SK-N-SH (cell line): Measurements from ENCODE around the gene AKAP6. TPM values are rescaled to one million over a fixed set of nuclear protein-coding genes. Genes with fewer than 3 reads are reported as not detected.

ENCODE experiments used
- CTCF ChIA-PET: fragments of 300-600, 350-600 bp; formaldehyde crosslinking; extraction: SDS; loops from one replicate; lab custom pipeline; 2021; lab: Yijun Ruan, JAX
- POLR2A ChIA-PET: fragments of 350-600 bp; sonication (Branson Sonifier 250); formaldehyde crosslinking; extraction: SDS; loops from one replicate; lab custom pipeline; 2020; ENCODE audit warnings: antibody characterized with exemption, inconsistent platforms; lab: Yijun Ruan, JAX
- DNase-seq: peaks from one replicate; pipeline ENCODE4 v3.0.0; 2012
- H2AFZ ChIP-seq: fragments of 200-600 bp; sonication (generic); 2 replicates; pipeline ENCODE4 v1.8.1; 2016; ENCODE audit warnings: antibody characterized with exemption, mild to moderate bottlenecking, low read depth
- H3F3A ChIP-seq: fragments of 200-600 bp; sonication (generic); replicated peaks from 2 replicates; pipeline ENCODE3; 2016; ENCODE audit warnings: antibody characterized with exemption, mild to moderate bottlenecking; ENCODE audit not compliant: insufficient read depth
- H3K27ac ChIP-seq, 2 experiments: fragments of 200-500 bp in 1 of 2; fragments of 200-600 bp in 1 of 2; sonication (Bioruptor generic) in 1 of 2; sonication (generic), shearing (Covaris generic) in 1 of 2; 2 replicates each; pipeline versions ENCODE4 v1.5.1 to v1.6.1; 2014 to 2016; ENCODE audit warnings: low read depth in 2 of 2, inconsistent platforms in 1 of 2, low read length in 1 of 2, mild to moderate bottlenecking in 1 of 2, mixed read lengths in 1 of 2
- H3K27me3 ChIP-seq: fragments of 200-600 bp; sonication (generic), shearing (Covaris generic); 2 replicates; pipeline ENCODE4 v1.6.1; 2016; ENCODE audit warnings: mixed run types; ENCODE audit not compliant: insufficient read depth
- H3K36me3 ChIP-seq, 2 experiments: fragments of 200-500 bp in 1 of 2; fragments of 200-600 bp in 1 of 2; sonication (Bioruptor generic) in 1 of 2; sonication (generic) in 1 of 2; replicated peaks in 1 of 2; 2 replicates each; pipeline versions ENCODE3 to v1.5.1; 2014 to 2016; ENCODE audit warnings: low read length in 1 of 2, mild to moderate bottlenecking in 1 of 2; ENCODE audit not compliant: insufficient read depth in 2 of 2, control insufficient read depth in 1 of 2
- H3K4me1 ChIP-seq, 2 experiments: fragments of 200-500 bp in 1 of 2; fragments of 200-600 bp in 1 of 2; sonication (Bioruptor generic) in 1 of 2; sonication (generic), shearing (Covaris generic) in 1 of 2; 2 replicates each; pipeline versions ENCODE4 v1.5.1 to v1.6.1; 2014 to 2016; ENCODE audit warnings: low read depth in 1 of 2, low read length in 1 of 2, mixed run types in 1 of 2; ENCODE audit not compliant: insufficient read depth in 2 of 2, control insufficient read depth in 1 of 2
- H3K4me2 ChIP-seq: fragments of 200-600 bp; sonication (generic), shearing (Covaris generic); 2 replicates; pipeline ENCODE4 v1.6.1; 2017; ENCODE audit warnings: mixed run types
- H3K4me3 ChIP-seq, 2 experiments: fragments of 200-500 bp in 1 of 2; fragments of 200-600 bp in 1 of 2; sonication (Bioruptor generic) in 1 of 2; sonication (generic), shearing (Covaris generic) in 1 of 2; 2 replicates each; pipeline versions ENCODE4 v1.5.1 to v1.8.1; 2014 to 2016; ENCODE audit warnings: low read depth in 2 of 2, inconsistent platforms in 1 of 2, low read length in 1 of 2, mild to moderate bottlenecking in 1 of 2, mixed read lengths in 1 of 2, moderate library complexity in 1 of 2
- H3K79me2 ChIP-seq: fragments of 200-600 bp; sonication (generic); 2 replicates; pipeline ENCODE4 v1.8.1; 2017; ENCODE audit warnings: mild to moderate bottlenecking; ENCODE audit not compliant: insufficient read depth
- H3K9ac ChIP-seq: fragments of 200-600 bp; sonication (generic); 2 replicates; pipeline ENCODE4 v1.6.1; 2017; ENCODE audit warnings: mixed run types
- H3K9me2 ChIP-seq: fragments of 200-600 bp; sonication (generic); 2 replicates; pipeline ENCODE4 v1.6.1; 2017; ENCODE audit warnings: mixed run types
- H3K9me3 ChIP-seq: fragments of 200-600 bp; sonication (generic); 2 replicates; pipeline ENCODE4 v1.6.1; 2017; ENCODE audit warnings: mixed run types, mild to moderate bottlenecking, moderate library complexity
- H4K20me1 ChIP-seq: fragments of 200-600 bp; sonication (generic); 2 replicates; pipeline ENCODE4 v1.6.1; 2017; ENCODE audit warnings: mild to moderate bottlenecking, mixed run types; ENCODE audit not compliant: insufficient read depth
- CHD2 ChIP-seq: fragments of 150-350 bp; IDR thresholded peaks from 2 replicates; pipeline ENCODE4 v1.6.1; 2018; ENCODE audit warnings: low read length; ENCODE audit not compliant: partially characterized antibody
- EP300 ChIP-seq, 2 experiments: IDR thresholded peaks; 2 replicates each; pipeline versions ENCODE4 v1.4.0 to v1.6.1; 2012; ENCODE audit warnings: borderline replicate concordance in 1 of 2, low read depth in 1 of 2, low read length in 1 of 2
- FOSL2 ChIP-seq: IDR thresholded peaks from 2 replicates; pipeline ENCODE4 v1.4.0; 2012; ENCODE audit warnings: low read depth, mild to moderate bottlenecking, moderate library complexity, borderline replicate concordance
- FOXM1 ChIP-seq: IDR thresholded peaks from 2 replicates; pipeline ENCODE4 v1.4.0; 2012; ENCODE audit warnings: low read depth, mild to moderate bottlenecking
- GABPA ChIP-seq: IDR thresholded peaks from 2 replicates; pipeline ENCODE4 v1.4.0; 2012; ENCODE audit warnings: low read depth, mild to moderate bottlenecking
- GATA2 ChIP-seq: sonication (generic); formaldehyde crosslinking; IDR thresholded peaks from 2 replicates; pipeline ENCODE4 v1.5.0; 2020; ENCODE audit warnings: mild to moderate bottlenecking, missing genetic modification reagents
- POLR2AphosphoS5 ChIP-seq: IDR thresholded peaks from 2 replicates; pipeline ENCODE4 v1.6.1; 2012; ENCODE audit warnings: low read depth, low read length
- RCOR1 ChIP-seq: fragments of 150-350 bp; IDR thresholded peaks from 2 replicates; pipeline ENCODE4 v1.6.1; 2017; ENCODE audit warnings: antibody characterized with exemption, low read length
- RFX5 ChIP-seq: IDR thresholded peaks from 2 replicates; pipeline ENCODE4 v1.6.1; 2012; ENCODE audit warnings: mild to moderate bottlenecking, improper control_type of control experiment, low read length
- TAF1 ChIP-seq: IDR thresholded peaks from 2 replicates; pipeline ENCODE4 v1.6.1; 2012; ENCODE audit warnings: low read depth, mild to moderate bottlenecking, low read length, moderate library complexity, borderline replicate concordance
- WGBS: methylation state at CpG from one replicate; pipeline ENCODE4 v1.1.6; 2017; ENCODE audit warnings: low lambda C conversion rate; 5-methylcytosine and 5-hydroxymethylcytosine counted together
- polyA plus RNA-seq, 3 experiments: library from polyadenylated mRNA; depleted of rRNA; stranded (reverse); fragments of >200 nt; gene quantifications; 2 replicates each; pipeline ENCODE4 v1.2.3, GENCODE V29; 2012
- TF ChIP-seq, protein P1 (sequence below): fragments of 150-350 bp; IDR thresholded peaks from 2 replicates; pipeline ENCODE4 v1.6.1; 2017; ENCODE audit warnings: antibody characterized with exemption, low read length, low read depth, borderline replicate concordance

Gene AKAP6
- polyA plus RNA-seq, 1 of the 3 experiments (the other 2 are of a cell fraction), result 1.7 TPM

DNA sequence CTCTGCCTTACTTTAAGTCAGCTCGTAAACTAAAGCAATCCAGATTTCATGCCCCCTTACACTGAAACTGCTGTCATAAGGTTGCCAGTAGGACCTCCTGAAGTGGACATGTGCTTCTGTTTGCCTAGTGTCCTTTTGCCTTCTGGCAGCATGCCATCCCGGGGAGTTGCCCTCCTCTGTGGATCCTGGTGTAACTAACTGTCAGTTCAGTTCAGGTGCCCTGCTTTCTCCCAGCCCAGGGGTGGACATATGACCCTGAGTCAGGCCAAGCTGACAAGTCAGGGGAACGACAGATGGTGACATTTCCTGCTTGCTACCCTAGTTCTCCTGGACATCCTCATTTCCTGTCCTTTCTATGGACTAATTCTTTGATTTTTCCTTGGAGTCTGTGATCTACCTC, 25.6 kb downstream of the AKAP6 start:
- POLR2A ChIA-PET, result no interaction called here
- H3K36me3 ChIP-seq, result peaks cover 0 to 3% of the 10 kb centered on the region in 2 experiments
- CTCF ChIA-PET, result no interaction called here
- DNase-seq, result no peak
- no peaks in the 10 kb centered on the region for H3K79me2 ChIP-seq
- WGBS, result 63% methylated on average over 3 of the region's 3 CpGs
- H3K4me2 ChIP-seq, result no peak overlapping the region
- H3K4me3 ChIP-seq, result no peak overlapping the region
- H3K9me2 ChIP-seq, result no peaks in the 10 kb centered on the region
- H2AFZ ChIP-seq, result no peak overlapping the region
- TF ChIP-seq TAF1 (no peak), RCOR1 (no peak), GATA2 (CRISPR knock-in tag) (no peak), FOSL2 (no peak), RFX5 (no peak), FOXM1 (no peak), POLR2AphosphoS5 (no peak)
- TF ChIP-seq, protein P1, sequence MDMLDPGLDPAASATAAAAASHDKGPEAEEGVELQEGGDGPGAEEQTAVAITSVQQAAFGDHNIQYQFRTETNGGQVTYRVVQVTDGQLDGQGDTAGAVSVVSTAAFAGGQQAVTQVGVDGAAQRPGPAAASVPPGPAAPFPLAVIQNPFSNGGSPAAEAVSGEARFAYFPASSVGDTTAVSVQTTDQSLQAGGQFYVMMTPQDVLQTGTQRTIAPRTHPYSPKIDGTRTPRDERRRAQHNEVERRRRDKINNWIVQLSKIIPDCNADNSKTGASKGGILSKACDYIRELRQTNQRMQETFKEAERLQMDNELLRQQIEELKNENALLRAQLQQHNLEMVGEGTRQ, result no peak
- H4K20me1 ChIP-seq, result no peaks in the 10 kb centered on the region
- H3K9ac ChIP-seq, result no peak overlapping the region
- H3K9me3 ChIP-seq, result no peaks in the 10 kb centered on the region
- H3K4me1 ChIP-seq, result peaks cover 0 to 9% of the 10 kb centered on the region in 2 experiments; a peak in 1 of 4 replicates
- H3K27ac ChIP-seq, result no peak overlapping the region
- H3K27me3 ChIP-seq, result no peaks in the 10 kb centered on the region
- H3F3A ChIP-seq, result peaks cover 7% of the 10 kb centered on the region

DNA sequence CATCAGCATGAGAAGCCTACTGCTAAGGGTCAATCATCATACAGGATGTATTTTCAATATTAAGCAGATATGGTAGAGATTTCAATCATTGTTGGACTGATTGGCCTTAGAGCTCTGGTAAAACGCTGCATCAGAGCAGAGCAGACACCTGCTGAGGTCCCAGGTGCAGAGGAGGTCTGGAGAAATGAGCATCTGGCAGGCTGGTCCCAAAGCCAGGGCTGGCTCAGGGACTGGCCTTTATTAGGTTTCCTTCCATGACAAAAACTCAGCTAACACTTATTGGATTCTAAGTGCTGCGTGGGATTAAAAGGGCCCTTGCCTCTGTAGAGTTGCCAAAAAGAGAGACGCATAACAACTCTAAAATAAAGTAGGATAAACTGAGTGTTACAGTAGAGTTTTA, 29.7 kb downstream of the AKAP6 start:
- POLR2A ChIA-PET, result no interaction called here
- H2AFZ ChIP-seq, result no peak overlapping the region
- peaks cover 0 to 9% of the 10 kb centered on the region in 2 experiments; a peak in 1 of 4 replicates for H3K4me1 ChIP-seq
- H3K27me3 ChIP-seq, result no peaks in the 10 kb centered on the region
- TF ChIP-seq EP300 (IDR thresholded peaks at IDR 0.05; ENCODE audit: borderline replicate concordance in 1 of 2, low read depth in 1 of 2, low read length in 1 of 2) (peak in 1 of 2 experiments; percentile 18; a peak in 1 of 4 replicates), CHD2 (no peak)
- TF ChIP-seq, all 33 proteins: peak for 1
- H3F3A ChIP-seq, result no peaks in the 10 kb centered on the region
- no peaks in the 10 kb centered on the region for H3K9me2 ChIP-seq
- H3K9me3 ChIP-seq, result no peaks in the 10 kb centered on the region
- H3K4me2 ChIP-seq, result no peak overlapping the region
- H3K4me3 ChIP-seq, result no peak overlapping the region
- peak overlapping the region in 1 of 2 experiments; percentile 4; a peak in 2 of 4 replicates for H3K27ac ChIP-seq
- no peak overlapping the region for H3K9ac ChIP-seq
- no peaks in the 10 kb centered on the region for H3K36me3 ChIP-seq
- DNase-seq, result no peak
- WGBS, result 87% methylated on average over 3 of the region's 3 CpGs
- no peaks in the 10 kb centered on the region for H3K79me2 ChIP-seq
- H4K20me1 ChIP-seq, result no peaks in the 10 kb centered on the region
- CTCF ChIA-PET, result interaction anchor here (0.7 kb wide), 1 partner anchor 155 kb away, joined by 3 read pairs; no protein-coding TSS in a partner anchor

DNA sequence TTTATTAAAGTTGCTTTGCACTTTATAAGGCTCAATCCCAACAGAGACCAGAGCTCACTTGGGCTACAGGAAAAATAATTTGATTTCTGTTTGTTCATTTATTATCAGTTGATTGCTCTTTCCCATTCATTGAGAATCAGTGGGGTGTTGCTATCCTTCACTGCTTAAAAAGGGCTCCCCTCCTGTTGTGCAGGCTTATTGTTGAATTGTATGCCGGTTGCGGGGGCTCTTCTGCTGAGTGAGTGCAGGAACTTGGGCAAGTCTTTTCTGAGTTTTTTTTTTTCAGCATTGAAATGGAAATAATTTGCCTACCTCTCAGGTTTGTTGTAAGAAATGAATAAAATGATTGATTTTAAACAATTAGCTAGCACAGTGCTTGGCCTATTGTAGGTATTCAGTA, 32.6 kb downstream of the AKAP6 start:
- Histone ChIP-seq H3K79me2 (no peaks in the 10 kb centered on the region), H3K9me3 (no peaks in the 10 kb centered on the region), H3K36me3 (no peaks in the 10 kb centered on the region), H3K9me2 (no peaks in the 10 kb centered on the region), H3F3A (peaks cover 12% of the 10 kb centered on the region), H4K20me1 (no peaks in the 10 kb centered on the region), H3K27me3 (no peaks in the 10 kb centered on the region), H3K4me2 (no peak overlapping the region), H3K4me3 (no peak overlapping the region), H2AFZ (no peak overlapping the region), H3K27ac (no peak overlapping the region), H3K9ac (no peak overlapping the region), H3K4me1 (peaks cover 18 to 27% of the 10 kb centered on the region in 2 experiments)
- CTCF ChIA-PET, result interaction anchor here (0.7 to 1.5 kb wide), 2 partner anchors 12 to 109 kb away, joined by 3 to 4 read pairs; no protein-coding TSS in a partner anchor
- 98% methylated on average over 2 of the region's 2 CpGs for WGBS
- POLR2A ChIA-PET, result no interaction called here
- no peak for TF ChIP-seq GABPA
- no peak for DNase-seq
